Neural cell (in vitro differentiated cells): ENCODE measurements around the gene TUBA4B. TPM values are rescaled to one million over a fixed set of nuclear protein-coding genes. Genes with fewer than 3 reads are reported as not detected.
A peak's percentile ranks its signal among the peaks of the same experiment; 100 is the strongest.
"Not testable (repeated sequence)": the region's sequence is repeated elsewhere in the genome, so short reads cannot be mapped to it uniquely, and the experiment has no call there.

ENCODE experiments used
- H2AFZ ChIP-seq: fragments of 200-600, 300-800 bp; sonication (generic), shearing (Covaris generic); 2 replicates; pipeline ENCODE4 v1.6.0; 2014; ENCODE audit warnings: low read depth, mild to moderate bottlenecking, antibody characterized with exemption, low read length, moderate library complexity
- H3F3A ChIP-seq: fragments of 200-600 bp; shearing (Covaris generic); 2 replicates; pipeline ENCODE4 v1.6.1; 2016; ENCODE audit warnings: mild to moderate bottlenecking, moderate library complexity, mixed read lengths, antibody characterized with exemption, low read length; ENCODE audit not compliant: insufficient read depth, poor library complexity, severe bottlenecking
- H3K27ac ChIP-seq: fragments of 200-600, 300-800 bp; sonication (generic), shearing (Covaris generic); 2 replicates; pipeline ENCODE4 v1.5.1; 2014; ENCODE audit warnings: mild to moderate bottlenecking, low read length, moderate library complexity
- H3K27me3 ChIP-seq: fragments of 300-800, 200-600 bp; sonication (generic), shearing (Covaris generic); 2 replicates; pipeline ENCODE4 v1.6.0; 2014; ENCODE audit warnings: mild to moderate bottlenecking, low read depth, low read length, moderate library complexity; ENCODE audit not compliant: insufficient read depth
- H3K36me3 ChIP-seq: fragments of 300-800, 200-600 bp; sonication (generic), shearing (Covaris generic); 2 replicates; pipeline ENCODE4 v1.5.1; 2014; ENCODE audit warnings: mild to moderate bottlenecking, antibody characterized with exemption, low read length, moderate library complexity; ENCODE audit not compliant: insufficient read depth
- H3K4me2 ChIP-seq: fragments of 300-800, 200-600 bp; sonication (generic), shearing (Covaris generic); 2 replicates; pipeline ENCODE4 v1.6.0; 2014; ENCODE audit warnings: mild to moderate bottlenecking, low read length
- H3K4me3 ChIP-seq: fragments of 300-800, 200-600 bp; sonication (generic), shearing (Covaris generic); 2 replicates; pipeline ENCODE4 v1.5.1; 2014; ENCODE audit warnings: mild to moderate bottlenecking, low read length, moderate library complexity
- H3K79me2 ChIP-seq: fragments of 200-600 bp; shearing (Covaris generic); replicated peaks from 2 replicates; pipeline ENCODE4 v1.6.0; 2014; ENCODE audit warnings: mild to moderate bottlenecking, low read length, moderate library complexity; ENCODE audit not compliant: insufficient read depth
- H3K9ac ChIP-seq: fragments of 300-800, 200-600 bp; sonication (generic), shearing (Covaris generic); 2 replicates; pipeline ENCODE4 v1.6.1; 2016; ENCODE audit warnings: mild to moderate bottlenecking, low read length, mixed read lengths
- H3K9me2 ChIP-seq: fragments of 200-600 bp; shearing (Covaris generic); 2 replicates; pipeline ENCODE4 v1.6.1; 2016; ENCODE audit warnings: mild to moderate bottlenecking, low read length, mixed read lengths; ENCODE audit not compliant: insufficient read depth
- H3K9me3 ChIP-seq: fragments of 200-600, 300-800 bp; sonication (generic), shearing (Covaris generic); 2 replicates; pipeline ENCODE4 v1.6.1; 2016; ENCODE audit warnings: mild to moderate bottlenecking, mixed run types, low read length, moderate library complexity, mixed read lengths
- H4K20me1 ChIP-seq: fragments of 200-600 bp; shearing (Covaris generic); 2 replicates; pipeline ENCODE4 v1.6.1; 2016; ENCODE audit warnings: mild to moderate bottlenecking, mixed run types; ENCODE audit not compliant: insufficient read depth
- CTCF ChIP-seq: fragments of 450-650 bp; IDR thresholded peaks from 2 replicates; pipeline ENCODE4 v1.5.1; 2014; ENCODE audit warnings: antibody characterized with exemption, mild to moderate bottlenecking, moderate library complexity; ENCODE audit not compliant: poor library complexity, severe bottlenecking
- EP300 ChIP-seq: fragments of 450-650 bp; conservative IDR thresholded peaks from 2 replicates; pipeline ENCODE4 v1.6.1; 2014; ENCODE audit warnings: antibody characterized with exemption, mild to moderate bottlenecking, moderate library complexity; ENCODE audit not compliant: poor library complexity, severe bottlenecking
- EZH2 ChIP-seq: fragments of 200-600, 300-800 bp; shearing (Covaris generic), sonication (generic); IDR thresholded peaks from 2 replicates; pipeline ENCODE4 v1.6.1; 2014; ENCODE audit warnings: antibody characterized with exemption, low read length, borderline replicate concordance, mild to moderate bottlenecking; ENCODE audit not compliant: insufficient read depth, poor library complexity, severe bottlenecking
- MXI1 ChIP-seq: fragments of 450-650 bp; conservative IDR thresholded peaks from 2 replicates; pipeline ENCODE4 v1.6.1; 2014; ENCODE audit warnings: antibody characterized with exemption, mild to moderate bottlenecking; ENCODE audit not compliant: poor library complexity, severe bottlenecking
- POLR2AphosphoS5 ChIP-seq: IDR thresholded peaks from 2 replicates; pipeline ENCODE4 v1.6.1; 2012
- RAD21 ChIP-seq: fragments of 450-650 bp; conservative IDR thresholded peaks from 2 replicates; pipeline ENCODE4 v1.6.1; 2014; ENCODE audit warnings: antibody characterized with exemption, mild to moderate bottlenecking, moderate library complexity
- REST ChIP-seq: IDR thresholded peaks from 2 replicates; pipeline ENCODE4 v1.6.1; 2012; ENCODE audit warnings: borderline replicate concordance
- SMC3 ChIP-seq: fragments of 450-650 bp; conservative IDR thresholded peaks from 2 replicates; pipeline ENCODE4 v1.6.1; 2014; ENCODE audit warnings: antibody characterized with exemption, mild to moderate bottlenecking, moderate library complexity; ENCODE audit not compliant: poor library complexity
- TAF1 ChIP-seq: IDR thresholded peaks from 2 replicates; pipeline ENCODE4 v1.6.1; 2012; ENCODE audit warnings: low read depth
- polyA plus RNA-seq: library from polyadenylated mRNA; depleted of rRNA; stranded (reverse); fragments of >200 nt; gene quantifications from 2 replicates; pipeline ENCODE4 v1.2.3, GENCODE V29; 2014

TUBA4B gene
- polyA plus RNA-seq, 1 donor from 2014 or later, result not detected

GRCh38 chr2:219253753-219254589 lies 928 bp downstream of the TUBA4B start, which contains the start of gene TUBA4A:
TSS of gene TUBA4A (minus strand) at chr2:219253918. CDS start at chr2:219253858, 60 bp downstream.
- Histone ChIP-seq H3F3A (no peaks in the 10 kb centered on the region), H3K9ac (peak within 1 kb of the TSS; percentile 49), H3K36me3 (no peaks in the 10 kb centered on the region), H3K4me3 (peak within 1 kb of the TSS; percentile 80), H3K9me3 (no peaks in the 10 kb centered on the region), H3K4me2 (peak within 1 kb of the TSS; percentile 76), H3K9me2 (no peaks in the 10 kb centered on the region), H3K79me2 (no peaks in the 10 kb centered on the region), H3K27me3 (peaks cover 68% of the 10 kb centered on the region), H4K20me1 (no peaks in the 10 kb centered on the region), H3K27ac (no peak within 1 kb of the TSS), H2AFZ (peak within 1 kb of the TSS; percentile 14)
- TF ChIP-seq TAF1 (no peak), CTCF (no peak), MXI1 (no peak), EP300 (no peak), SMC3 (no peak), POLR2AphosphoS5 (peak; percentile 46), REST (no peak)

GRCh38 chr2:219254590-219255201 lies 1.7 kb downstream of the TUBA4B start:
- TF ChIP-seq TAF1 (no peak), REST (no peak), CTCF (no peak), RAD21 (no peak), SMC3 (no peak), EP300 (no peak), POLR2AphosphoS5 (no peak), EZH2 (no peak), MXI1 (no peak)
- H3K36me3 ChIP-seq, result no peaks in the 10 kb centered on the region
- H3K27ac ChIP-seq, result no peak overlapping the region
- no peaks in the 10 kb centered on the region for H4K20me1 ChIP-seq
- H3K79me2 ChIP-seq, result no peaks in the 10 kb centered on the region
- peaks cover 74% of the 10 kb centered on the region for H3K27me3 ChIP-seq
- H3K4me3 ChIP-seq, result peak overlapping the region; percentile 80
- H3K4me2 ChIP-seq, result no peak overlapping the region
- H2AFZ ChIP-seq, result no peak overlapping the region
- H3K9ac ChIP-seq, result peak overlapping the region; percentile 49
- no peaks in the 10 kb centered on the region for H3K9me2 ChIP-seq
- no peaks in the 10 kb centered on the region for H3F3A ChIP-seq
- H3K9me3 ChIP-seq, result no peaks in the 10 kb centered on the region

- not testable (repeated sequence) for H3F3A ChIP-seq, H3K36me3 ChIP-seq, H3K9ac ChIP-seq, H3K4me2 ChIP-seq, H3K9me3 ChIP-seq, H4K20me1 ChIP-seq, H3K79me2 ChIP-seq, H3K9me2 ChIP-seq, H3K4me3 ChIP-seq, H2AFZ ChIP-seq, H3K27ac ChIP-seq
- H3K27me3 ChIP-seq, result peaks cover 69% of the 10 kb centered on the region
Observed at GRCh38 chr2:219258942-219259341, 5.9 kb downstream of the TUBA4B start.
